ENCODE measurements around the gene KBTBD12.

DNA sequence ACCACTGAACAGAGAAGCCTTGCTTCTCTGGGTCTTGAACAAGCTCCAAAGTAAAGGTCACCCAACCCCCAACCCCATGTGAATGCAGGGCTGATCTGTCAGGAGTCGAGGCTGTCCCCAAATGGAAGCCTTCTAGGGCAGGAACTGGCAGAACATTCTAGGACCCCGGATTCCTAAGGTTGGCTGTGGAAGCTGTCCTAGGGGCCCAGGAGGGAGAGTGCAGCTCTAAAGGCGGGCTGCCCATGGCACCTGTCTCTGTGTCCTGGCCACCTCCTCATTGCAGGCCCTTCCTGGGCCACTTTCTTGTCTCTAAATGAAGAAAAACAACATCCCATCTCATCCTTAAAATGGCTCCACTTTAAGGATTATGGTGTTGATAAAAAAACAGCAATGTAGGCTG is 83.6 kb downstream of the KBTBD12 start:
- no peak for TF ChIP-seq ZNF274 (IDR thresholded peaks at IDR 0.05; ENCODE audit: low read depth, low read length)
- TF ChIP-seq YY1 (IDR thresholded peaks at IDR 0.05; ENCODE audit: insufficient read depth, insufficient read length) = no peak

Measured in NT2/D1 (cell line).